HG03439 (cell line): ENCODE measurements around the gene UPK1B.
"Not testable (repeated sequence)": the region's sequence is repeated elsewhere in the genome, so short reads cannot be mapped to it uniquely, and the experiment has no call there.

ENCODE experiments used
- ATAC-seq: cut with Tn5 transposase; IDR thresholded peaks from one replicate; pipeline ENCODE4 v1.9.1; 2021; ENCODE audit warnings: mild to moderate bottlenecking, moderate library complexity; ENCODE audit not compliant: unreplicated experiment

The UPK1B gene

DNA sequence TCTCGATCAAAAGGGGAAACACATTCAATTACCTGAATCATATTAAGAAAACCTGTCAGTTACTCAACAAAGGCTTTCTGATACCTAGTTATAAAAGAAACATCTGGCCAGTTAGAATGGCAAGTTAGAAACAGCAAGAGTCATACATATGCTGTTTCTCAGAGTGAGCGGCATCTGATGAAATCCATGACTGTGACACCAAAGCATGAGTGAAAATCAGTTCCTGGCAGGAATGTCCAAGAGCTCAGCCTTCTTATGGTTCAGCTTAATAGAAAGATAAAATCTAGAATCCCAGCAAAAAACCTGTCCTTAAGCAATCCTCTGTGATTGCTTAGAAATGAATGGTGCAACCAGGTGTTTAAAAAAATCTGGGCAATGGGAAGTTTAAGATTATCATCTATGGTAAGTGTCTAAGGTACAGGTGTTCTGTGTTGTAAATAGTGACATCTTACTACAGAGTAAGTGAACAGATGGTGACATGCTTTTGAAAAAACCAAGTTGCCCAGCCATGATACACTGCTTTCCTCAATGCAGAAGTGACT is 48.5 kb downstream of the UPK1B start:
- ATAC-seq = no peak

DNA sequence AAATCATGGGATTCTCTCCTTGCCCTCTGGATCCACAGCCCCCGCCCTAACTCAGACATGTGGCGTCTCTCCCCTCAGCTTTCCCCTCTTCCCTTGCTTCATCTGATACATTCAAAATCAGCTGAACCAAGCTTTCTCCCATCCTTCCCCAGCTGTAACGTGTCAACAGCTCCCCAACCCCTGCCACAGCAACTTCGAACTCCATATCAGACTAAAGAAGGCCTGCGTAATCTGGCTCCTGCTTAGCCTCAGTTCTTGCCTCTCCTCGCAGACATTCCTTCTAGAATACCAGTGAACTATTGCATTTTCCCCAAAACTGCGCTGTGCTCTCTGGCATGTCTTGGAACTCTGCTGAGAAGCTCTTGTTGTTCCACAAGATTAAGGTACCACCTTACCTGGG is 49.0 kb downstream of the UPK1B start:
- ATAC-seq = no peak

DNA sequence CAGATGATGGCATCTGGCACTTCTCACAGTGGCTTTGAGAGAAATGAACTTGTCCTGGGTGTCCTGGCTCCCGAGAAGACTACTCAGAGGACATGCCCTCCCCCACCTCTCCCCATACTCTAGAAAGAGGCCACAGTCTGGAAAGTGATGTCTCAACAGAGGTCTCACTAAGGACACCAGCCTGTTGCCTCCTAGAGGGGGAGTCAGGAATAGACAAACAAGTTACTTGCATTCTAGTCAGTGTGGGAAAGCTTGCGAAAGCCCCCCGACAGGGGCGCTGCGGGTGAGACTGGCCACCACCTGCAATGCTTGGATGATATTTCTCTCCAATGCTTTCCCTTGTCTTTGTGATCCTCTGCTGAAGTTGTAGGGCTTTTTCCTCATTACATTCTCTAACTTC is 50.1 kb downstream of the UPK1B start:
- no peak for ATAC-seq

DNA sequence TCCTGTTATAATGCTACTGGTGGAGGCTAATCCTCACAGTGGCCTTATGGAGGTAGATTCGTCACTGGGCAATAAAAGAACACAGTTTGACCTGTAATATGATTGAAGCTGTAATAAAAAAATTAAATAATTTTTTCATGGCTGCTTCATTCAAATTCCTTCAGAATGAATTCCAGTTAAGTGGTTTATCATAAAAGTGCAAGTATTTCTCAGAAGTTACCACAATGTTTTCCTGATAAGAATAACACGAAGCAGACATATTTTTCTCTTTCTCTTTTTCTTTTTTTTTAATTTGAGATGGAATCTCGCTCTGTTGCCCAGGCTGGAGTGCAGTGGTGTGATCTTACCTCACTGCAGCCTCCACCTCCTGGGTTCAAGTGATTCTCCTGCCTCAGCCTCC is 51.7 kb downstream of the UPK1B start:
- ATAC-seq = no peak

DNA sequence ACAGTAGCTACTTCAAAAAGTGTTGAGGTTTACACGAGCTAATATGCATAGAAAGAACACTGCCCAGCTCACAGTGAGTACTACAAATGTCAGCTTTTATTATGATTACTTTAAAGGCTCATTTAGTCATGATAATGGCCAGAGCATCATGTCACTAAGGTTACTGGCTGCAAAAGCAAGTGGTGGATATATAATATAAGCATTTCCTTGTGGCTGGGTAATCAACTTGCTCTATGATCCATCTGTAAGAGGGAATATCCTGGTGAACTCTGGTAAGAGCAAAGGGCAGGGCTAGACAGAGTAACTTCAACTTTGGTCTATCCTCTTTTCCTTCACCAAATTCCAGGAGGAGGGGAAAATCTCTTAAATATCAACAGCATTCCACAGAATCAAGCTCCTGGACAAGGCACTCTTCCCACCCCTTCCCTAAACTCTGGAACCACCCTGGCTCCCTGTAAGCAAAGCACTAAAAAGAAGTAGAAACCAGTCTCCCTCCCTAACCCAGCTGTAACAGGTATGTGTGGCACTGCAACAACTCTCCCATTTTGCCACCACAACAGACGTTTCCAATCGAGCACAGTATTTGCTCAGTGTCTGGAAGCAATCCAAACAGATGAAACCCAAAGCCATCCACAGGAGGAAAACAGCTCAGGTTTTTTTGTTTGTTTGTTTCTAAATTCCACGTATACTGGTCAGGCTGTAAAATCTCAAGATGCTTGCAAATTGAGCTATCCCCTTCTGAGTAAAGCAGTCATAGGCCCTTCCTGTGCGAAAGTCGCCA is 53.9 kb downstream of the UPK1B start:
- no peak for ATAC-seq

DNA sequence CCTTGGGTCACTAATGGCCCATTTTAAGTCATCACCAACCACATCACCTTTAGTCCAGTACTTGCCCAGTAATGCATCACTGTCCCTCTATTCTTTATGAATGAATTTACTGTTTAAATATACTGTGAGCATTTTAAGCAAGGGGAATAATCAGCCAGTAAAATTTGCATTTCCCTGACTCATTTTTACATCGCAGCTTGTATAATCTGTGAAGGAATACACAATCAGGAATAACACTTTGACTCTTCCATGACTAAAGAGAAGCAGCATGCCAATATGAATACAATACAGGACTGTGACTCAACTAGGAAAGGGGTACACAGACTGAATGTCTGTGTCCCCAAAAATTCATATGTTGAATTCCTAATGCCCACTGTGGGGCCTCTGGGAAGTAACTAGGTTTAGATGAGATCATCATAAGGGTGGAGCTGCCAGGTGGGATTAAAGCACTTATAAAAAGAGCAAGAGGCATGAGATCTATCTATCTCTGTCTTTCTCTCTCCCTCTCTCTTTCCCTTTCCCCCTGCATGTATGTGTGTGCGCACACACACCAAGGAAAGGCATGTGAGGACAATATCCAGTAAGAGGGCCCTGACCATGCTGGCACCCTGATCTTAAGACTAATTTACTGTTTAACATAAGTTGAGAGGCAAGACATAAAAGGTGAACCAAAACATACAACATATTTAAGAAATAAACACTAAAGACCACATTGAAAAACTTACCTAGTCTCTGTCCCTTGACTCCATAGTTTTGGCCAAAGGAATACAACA is 55.2 kb downstream of the UPK1B start:
- no peak for ATAC-seq

DNA sequence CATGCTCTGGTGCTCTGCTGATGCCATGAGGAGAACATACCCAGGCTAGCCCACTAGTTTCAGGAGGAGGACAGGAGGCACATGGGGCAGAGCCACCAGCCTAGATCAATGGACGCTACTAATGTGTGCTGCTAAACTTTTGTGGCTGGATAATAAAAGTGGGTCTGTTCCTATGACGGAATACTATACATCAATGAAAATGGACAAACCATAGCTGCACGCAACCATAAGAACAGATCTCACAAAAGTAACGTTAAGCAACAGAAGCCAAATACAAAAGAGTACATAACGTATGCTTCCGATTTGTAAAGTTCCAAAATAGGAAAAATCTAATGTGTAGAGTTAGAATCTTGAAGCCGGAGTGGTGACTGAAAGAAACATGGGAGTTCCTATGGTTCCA is 55.8 kb downstream of the UPK1B start:
- ATAC-seq = no peak

DNA sequence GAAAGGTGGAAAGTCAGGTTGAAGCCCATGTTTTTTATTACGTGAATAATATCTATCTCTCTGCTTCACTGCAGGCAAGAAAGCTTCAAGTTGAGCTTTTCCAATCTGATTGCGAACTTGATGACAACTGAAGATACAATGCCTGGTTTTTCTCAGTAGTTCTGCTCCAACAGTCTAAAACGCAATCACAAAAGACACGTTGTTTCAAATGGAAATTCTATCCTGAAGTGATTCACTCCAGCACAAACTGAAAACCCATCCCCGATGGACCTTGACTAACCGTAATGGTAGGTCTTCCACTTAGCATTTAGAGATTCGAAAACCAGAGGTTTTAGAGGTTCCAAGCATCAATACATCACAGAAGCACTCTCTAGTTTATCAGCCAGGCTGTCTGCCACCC is 56.7 kb downstream of the UPK1B start:
- ATAC-seq = no peak

DNA sequence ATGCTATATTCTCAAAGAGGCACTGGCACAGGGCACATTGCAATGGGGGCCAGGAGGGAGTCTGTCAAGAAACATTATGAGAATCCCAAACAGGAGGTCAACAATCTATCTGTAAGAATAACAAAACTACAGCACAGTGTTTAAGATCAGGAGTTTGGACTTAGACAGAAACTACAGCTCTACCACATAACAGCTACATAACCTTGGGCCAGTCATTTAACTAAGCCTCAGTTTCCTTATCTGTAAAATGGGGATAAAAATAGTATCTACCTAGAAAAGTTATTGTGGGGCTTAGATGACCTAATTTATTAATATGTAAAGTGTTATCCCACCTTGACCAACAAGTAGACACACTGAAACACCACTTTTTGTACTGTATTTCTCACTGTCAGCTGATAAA is 57.3 kb downstream of the UPK1B start:
- no peak for ATAC-seq

DNA sequence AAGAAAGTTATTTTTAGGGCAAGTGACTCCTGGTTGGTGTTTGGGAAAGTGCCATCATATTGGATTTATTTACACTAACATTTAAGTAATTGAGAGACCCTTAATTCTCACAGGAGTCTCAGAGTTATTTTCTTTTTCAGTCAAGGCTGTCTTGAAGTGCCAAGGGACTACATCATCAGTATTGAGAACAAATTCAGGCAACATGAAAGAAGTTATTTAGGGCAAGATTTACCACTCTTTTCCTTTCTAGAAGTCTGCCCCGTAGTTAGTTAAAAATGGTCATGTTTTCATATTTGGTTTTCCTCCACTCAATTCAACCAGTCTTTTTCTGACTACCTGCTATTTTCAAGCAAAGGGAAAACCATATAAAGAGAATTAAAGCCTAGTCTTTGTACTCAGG is 61.2 kb downstream of the UPK1B start:
- no peak for ATAC-seq

DNA sequence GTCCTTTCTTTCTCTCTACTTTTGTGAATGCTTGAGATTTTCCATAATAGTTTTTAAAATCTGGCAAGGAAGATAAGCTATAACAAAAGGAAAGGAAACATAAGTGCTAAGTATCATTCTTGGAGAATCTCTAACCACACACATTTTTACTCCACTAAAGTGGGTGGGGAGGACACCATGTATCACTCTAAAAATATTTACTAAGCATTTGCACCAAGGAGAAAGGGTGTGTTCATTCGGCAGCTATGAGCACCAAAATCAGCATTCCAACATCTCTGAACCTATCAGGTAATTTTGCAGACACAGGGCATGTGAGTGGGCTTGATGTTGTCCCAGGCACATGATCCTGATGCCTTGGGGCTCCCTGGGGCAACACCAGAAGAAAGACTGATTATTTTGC is 61.8 kb downstream of the UPK1B start:
- no peak for ATAC-seq

DNA sequence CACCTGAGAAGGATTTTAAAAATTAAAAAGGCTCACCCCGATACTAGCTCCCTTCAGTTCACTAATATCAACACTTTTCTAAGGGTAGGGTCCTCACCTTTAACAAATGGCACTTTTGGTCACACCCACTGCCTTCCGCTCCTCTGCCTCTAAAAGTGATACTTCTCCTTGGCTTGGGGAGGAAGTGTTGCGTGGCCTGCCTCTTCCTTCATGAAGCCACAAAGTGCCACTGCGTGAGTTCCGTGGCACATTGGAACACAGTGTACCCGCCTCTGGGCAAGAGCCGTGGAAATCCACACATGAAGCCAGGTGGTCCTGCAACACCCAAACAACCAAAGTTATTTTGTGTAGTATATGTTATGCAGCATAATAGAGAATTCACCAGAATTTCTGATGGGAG is 63.4 kb downstream of the UPK1B start:
- no peak for ATAC-seq

DNA sequence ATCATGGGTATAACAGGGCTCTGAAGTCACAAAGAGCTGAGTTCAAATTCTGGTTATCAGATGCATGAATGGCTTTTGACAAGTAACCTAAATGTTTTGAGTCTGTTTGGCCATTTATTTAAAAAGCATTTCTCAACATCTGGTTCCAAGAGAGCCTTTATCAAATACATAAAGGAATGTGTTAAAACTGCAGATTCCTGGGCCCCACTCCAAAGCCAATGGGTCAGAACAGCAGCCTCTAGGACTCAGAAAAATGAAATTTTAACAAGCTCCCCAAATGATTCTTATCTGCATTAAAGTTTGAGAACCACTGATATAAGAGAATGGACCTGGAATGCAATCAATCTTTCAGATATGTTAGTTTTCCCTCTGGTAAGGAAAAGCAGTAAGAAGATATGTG is 63.9 kb downstream of the UPK1B start:
- no peak for ATAC-seq

DNA sequence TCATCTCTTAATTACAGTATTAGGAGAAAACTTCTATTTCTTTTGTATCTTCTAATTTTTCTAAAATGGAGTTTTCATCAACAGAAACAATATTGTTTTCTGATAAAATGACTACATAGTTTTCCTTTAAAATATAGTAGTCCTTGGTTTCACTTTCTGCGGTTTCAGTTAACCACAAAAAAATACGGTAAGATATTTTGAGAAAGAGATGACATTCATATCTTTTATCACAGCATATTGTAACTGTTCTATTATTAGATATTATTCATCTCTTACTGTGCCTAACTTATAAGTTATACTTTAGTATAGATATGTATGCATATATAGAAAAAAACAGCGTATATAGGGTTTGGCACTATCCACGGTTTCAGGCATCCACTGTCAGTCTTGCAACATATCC is 65.0 kb downstream of the UPK1B start:
- ATAC-seq = no peak

DNA sequence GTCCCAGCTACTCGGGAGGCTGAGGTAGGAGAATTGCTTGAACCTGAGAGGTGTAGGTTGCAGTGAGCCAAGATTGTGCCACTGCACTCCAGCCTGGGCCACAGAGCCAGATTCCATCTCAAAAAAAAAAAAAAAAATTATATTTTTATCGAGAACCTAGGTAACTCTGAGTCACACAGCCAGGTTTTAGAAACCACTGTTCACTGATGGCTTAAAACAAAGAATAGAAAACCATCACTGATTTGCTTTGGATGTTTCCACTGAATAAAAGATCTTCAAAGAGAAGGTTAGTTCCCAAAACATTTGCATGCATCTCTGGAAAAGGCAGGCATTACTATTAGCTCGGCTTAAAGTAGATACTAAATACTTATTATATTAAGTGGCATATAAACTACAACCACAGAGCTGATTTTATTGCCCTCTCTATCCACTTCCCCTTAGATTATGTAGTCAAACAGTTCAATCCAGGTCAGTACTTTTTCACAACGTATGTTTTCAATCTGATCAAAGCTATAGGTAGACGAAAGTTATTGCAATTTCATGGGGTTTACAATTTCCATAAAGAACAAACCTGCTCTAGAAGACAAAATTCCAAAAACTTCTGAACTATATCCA is 65.9 kb downstream of the UPK1B start:
- no peak for ATAC-seq

DNA sequence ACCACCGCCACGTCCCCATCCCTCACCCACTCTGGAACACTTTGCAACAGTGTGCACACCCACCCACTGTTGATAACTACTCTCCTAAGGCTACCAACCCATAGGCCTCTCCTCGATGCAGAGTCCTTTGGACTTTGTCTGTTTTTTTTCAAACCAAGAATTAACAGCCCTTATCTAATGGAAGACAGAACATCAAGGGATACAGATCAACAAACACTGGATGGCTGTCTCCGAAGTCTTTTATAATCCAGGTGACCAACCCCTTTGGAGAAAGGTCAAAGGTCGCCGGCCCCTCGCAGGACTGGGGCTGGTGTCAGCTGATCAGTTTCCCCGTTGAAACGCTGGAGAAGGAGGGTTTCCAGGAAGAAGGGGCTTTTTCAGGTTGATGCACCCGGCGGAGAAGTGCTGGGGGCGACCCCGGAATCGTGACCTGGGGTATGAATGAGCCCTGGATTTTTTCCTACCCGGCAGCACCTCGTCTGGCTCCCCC is 66.7 kb downstream of the UPK1B start:
- ATAC-seq = peak; percentile 33

DNA sequence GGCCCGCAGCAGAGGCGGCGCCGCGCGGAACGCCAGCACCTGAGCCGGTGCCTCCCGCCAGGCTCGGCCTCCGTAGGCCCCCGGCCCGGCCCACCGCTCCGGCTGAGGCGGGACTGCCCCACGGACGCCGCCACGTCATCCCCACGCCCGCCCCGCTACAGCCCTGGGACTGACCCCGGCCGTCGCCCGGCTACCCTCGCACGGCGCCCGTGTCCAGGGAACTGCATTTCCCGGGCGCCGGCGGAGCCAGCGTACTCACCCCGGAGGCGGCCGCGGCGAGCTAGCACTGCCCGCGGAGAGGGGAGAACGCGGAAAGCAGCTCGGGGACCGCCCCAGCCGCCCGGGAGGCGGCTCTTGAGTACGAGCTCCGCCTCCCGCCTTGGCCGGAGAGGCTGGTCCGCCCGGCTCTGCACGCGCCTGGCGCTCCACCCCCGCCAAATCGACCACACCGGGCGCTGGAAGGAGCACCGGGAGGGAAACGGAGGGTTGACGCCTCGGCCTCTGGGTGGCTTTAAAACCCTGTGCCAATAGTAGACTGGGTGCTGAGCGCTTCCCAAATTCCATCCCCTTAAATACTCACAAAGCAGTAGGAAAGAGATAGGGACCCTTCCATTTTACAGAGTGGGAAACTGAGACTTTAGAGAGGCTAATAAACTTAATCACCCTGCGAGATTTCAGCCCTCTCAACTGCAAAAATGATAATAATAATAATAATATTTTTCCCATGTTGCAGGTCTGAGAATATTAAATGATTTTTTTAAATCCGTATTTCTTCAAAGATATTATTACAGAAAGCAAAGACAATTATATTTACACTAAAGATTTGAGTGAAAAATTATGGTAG is 67.4 kb downstream of the UPK1B start, which contains the start of gene B4GALT4:
TSS of gene B4GALT4 (minus strand) at position 288 of the 844 bp plus-strand sequence. CDS start 10,779 bp downstream, outside the sequence.
- peak; percentile 84 for ATAC-seq

DNA sequence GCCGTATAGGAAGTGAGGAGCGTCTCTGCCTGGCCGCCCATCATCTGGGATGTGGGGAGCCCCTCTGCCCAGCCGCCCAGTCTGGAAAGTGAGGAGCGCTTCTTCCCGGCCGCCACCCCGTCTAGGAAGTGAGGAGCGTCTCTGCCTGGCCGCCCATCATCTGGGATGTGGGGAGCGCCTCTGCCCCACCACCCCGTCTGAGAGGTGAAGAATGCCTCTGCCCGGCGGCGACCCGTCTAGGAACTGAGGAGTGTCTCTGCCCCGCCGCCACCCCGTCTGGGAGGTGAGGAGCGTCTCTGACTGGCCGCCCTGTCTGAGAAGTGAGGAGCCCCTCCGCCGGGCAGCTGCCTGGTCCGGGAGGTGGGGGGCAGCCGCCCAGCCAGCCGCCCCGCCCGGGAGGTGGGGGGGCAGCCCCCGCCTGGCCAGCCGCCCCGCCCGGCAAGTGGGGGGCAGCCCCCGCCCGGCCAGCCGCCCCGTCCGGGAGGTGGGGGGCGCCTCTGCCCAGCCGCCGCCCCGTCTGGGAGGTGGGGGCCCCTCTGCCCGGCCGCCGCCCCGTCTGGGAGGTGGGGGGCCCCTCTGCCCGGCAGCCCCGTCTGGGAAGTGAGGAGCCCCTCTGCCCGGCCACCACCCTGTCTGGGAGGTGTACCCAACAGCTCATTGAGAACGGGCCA is 69.1 kb downstream of the UPK1B start:
- not testable (repeated sequence) for ATAC-seq

DNA sequence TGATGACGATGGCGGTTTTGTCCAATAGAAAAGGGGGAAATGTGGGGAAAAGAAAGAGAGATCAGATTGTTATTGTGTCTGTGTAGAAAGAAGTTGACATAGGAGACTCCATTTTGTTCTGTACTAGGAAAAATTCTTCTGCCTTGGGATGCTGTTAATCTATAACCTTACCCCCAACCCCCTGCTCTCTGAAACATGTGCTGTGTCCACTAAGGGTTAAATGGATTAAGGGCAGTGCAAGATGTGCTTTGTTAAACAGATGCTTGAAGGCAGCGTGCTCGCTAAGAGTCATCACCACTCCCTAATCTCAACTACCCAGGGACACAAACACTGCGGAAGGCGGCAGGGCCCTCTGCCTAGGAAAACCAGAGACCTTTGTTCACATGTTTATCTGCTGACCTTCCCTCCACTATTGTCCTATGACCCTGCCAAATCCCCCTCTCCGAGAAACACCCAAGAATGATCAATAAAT is 69.7 kb downstream of the UPK1B start:
- not testable (repeated sequence) for ATAC-seq

DNA sequence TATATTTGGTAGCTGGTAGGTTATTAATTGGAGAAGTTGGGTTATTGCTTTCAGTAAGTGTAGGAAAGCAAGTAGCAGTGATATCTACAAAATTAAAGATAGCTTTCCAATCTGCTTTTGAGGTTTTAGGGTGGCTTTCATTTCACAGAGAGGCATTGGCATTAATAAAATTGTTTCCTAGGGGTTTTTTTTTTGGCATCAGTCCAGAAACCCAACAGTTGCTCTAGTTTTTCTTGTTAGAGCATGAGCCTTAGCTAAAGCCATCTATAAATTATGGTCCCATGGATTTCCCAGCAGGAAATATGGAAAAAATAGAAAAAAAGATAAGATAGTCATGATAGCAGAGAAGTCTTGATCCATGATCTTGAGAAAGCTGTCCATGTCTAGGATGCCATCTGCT is 70.3 kb downstream of the UPK1B start:
- ATAC-seq = no peak
